KMS-11 (cell line): ENCODE data around the gene EEFSEC.

Experiments
- H2AFZ ChIP-seq: fragments of 200-600 bp; sonication (generic); 2 replicates; pipeline ENCODE4 v1.6.1; 2016; ENCODE audit warnings: antibody characterized with exemption, mixed run types, low read depth
- H3K27ac ChIP-seq: fragments of 200-600 bp; sonication (generic); 2 replicates; pipeline ENCODE4 v1.6.1; 2016; ENCODE audit warnings: mild to moderate bottlenecking, mixed run types
- H3K27me3 ChIP-seq: fragments of 200-600 bp; sonication (generic); 2 replicates; pipeline ENCODE4 v1.6.1; 2017; ENCODE audit warnings: mild to moderate bottlenecking, low read depth, mixed run types, moderate library complexity; ENCODE audit not compliant: insufficient read depth
- H3K36me3 ChIP-seq: fragments of 200-600 bp; sonication (generic); 2 replicates; pipeline ENCODE4 v1.6.1; 2017; ENCODE audit warnings: mild to moderate bottlenecking, mixed run types; ENCODE audit not compliant: insufficient read depth
- H3K4me1 ChIP-seq: fragments of 200-600 bp; sonication (generic); 2 replicates; pipeline ENCODE4 v1.6.1; 2016; ENCODE audit warnings: mild to moderate bottlenecking, low read depth, mixed run types; ENCODE audit not compliant: poor library complexity, severe bottlenecking
- H3K4me2 ChIP-seq: fragments of 200-600 bp; sonication (generic); 2 replicates; pipeline ENCODE4 v1.7.0; 2016; ENCODE audit warnings: mild to moderate bottlenecking, mixed run types
- H3K4me3 ChIP-seq: fragments of 200-600 bp; sonication (generic); IDR thresholded peaks from 2 replicates; pipeline ENCODE4 v1.6.1; 2017; ENCODE audit warnings: low read depth, low read length, mixed read lengths; ENCODE audit not compliant: insufficient read depth
- H3K79me2 ChIP-seq: fragments of 200-600 bp; sonication (generic); 2 replicates; pipeline ENCODE4 v1.6.1; 2016; ENCODE audit warnings: low read depth, mixed run types; ENCODE audit not compliant: insufficient read depth
- H3K9ac ChIP-seq: fragments of 200-600 bp; sonication (generic); 2 replicates; pipeline ENCODE4 v1.6.1; 2016; ENCODE audit warnings: mild to moderate bottlenecking, mixed run types
- H4K20me1 ChIP-seq: fragments of 200-600 bp; sonication (generic); 2 replicates; pipeline ENCODE4 v1.6.1; 2016; ENCODE audit warnings: mild to moderate bottlenecking, mixed run types; ENCODE audit not compliant: insufficient read depth
- CTCF ChIP-seq: fragments of 200-600 bp; sonication (generic); conservative IDR thresholded peaks from 2 replicates; pipeline ENCODE4 v1.6.1; 2017; ENCODE audit warnings: low read depth, mild to moderate bottlenecking, antibody characterized with exemption, low read length, moderate library complexity, mixed read lengths

EEFSEC gene

GRCh38 chr3:128398586-128398985 is 245.3 kb downstream of the EEFSEC start:
- TF ChIP-seq CTCF = no peak
- no peaks in the 10 kb centered on the region for H3K27me3 ChIP-seq
- H3K4me1 ChIP-seq = no peaks in the 10 kb centered on the region
- no peak overlapping the region for H3K4me3 ChIP-seq
- H3K79me2 ChIP-seq = no peaks in the 10 kb centered on the region
- H3K36me3 ChIP-seq = no peaks in the 10 kb centered on the region
- H3K4me2 ChIP-seq = no peak overlapping the region
- H4K20me1 ChIP-seq = no peaks in the 10 kb centered on the region
- no peak overlapping the region for H3K9ac ChIP-seq
- no peak overlapping the region for H3K27ac ChIP-seq
- H2AFZ ChIP-seq = no peak overlapping the region

GRCh38 chr3:128399221-128399915 is 246.1 kb downstream of the EEFSEC start:
- Histone ChIP-seq H3K27ac (no peak overlapping the region), H3K79me2 (no peaks in the 10 kb centered on the region), H3K4me2 (no peak overlapping the region), H2AFZ (no peak overlapping the region), H3K36me3 (no peaks in the 10 kb centered on the region), H3K9ac (no peak overlapping the region), H3K27me3 (no peaks in the 10 kb centered on the region), H3K4me1 (no peaks in the 10 kb centered on the region), H4K20me1 (no peaks in the 10 kb centered on the region), H3K4me3 (no peak overlapping the region)
- no peak for TF ChIP-seq CTCF

GRCh38 chr3:128400671-128401070 is 247.4 kb downstream of the EEFSEC start:
- Histone ChIP-seq H3K36me3 (no peaks in the 10 kb centered on the region), H3K4me1 (no peaks in the 10 kb centered on the region), H3K79me2 (no peaks in the 10 kb centered on the region), H3K9ac (no peak overlapping the region), H3K27ac (no peak overlapping the region), H3K4me3 (no peak overlapping the region), H4K20me1 (no peaks in the 10 kb centered on the region), H3K4me2 (no peak overlapping the region), H3K27me3 (no peaks in the 10 kb centered on the region), H2AFZ (no peak overlapping the region)
- no peak for TF ChIP-seq CTCF

GRCh38 chr3:128402319-128402718 is 249.0 kb downstream of the EEFSEC start:
- H2AFZ ChIP-seq = no peak overlapping the region
- no peak overlapping the region for H3K27ac ChIP-seq
- no peak overlapping the region for H3K4me3 ChIP-seq
- H3K27me3 ChIP-seq = no peaks in the 10 kb centered on the region
- H3K9ac ChIP-seq = no peak overlapping the region
- no peaks in the 10 kb centered on the region for H3K36me3 ChIP-seq
- TF ChIP-seq CTCF = no peak
- no peak overlapping the region for H3K4me2 ChIP-seq
- no peaks in the 10 kb centered on the region for H3K79me2 ChIP-seq
- H3K4me1 ChIP-seq = no peaks in the 10 kb centered on the region
- H4K20me1 ChIP-seq = no peaks in the 10 kb centered on the region
